Bronchial epithelial cell (primary cell): ENCODE measurements around the gene NFATC4. TPM values are rescaled to one million over a fixed set of nuclear protein-coding genes. Genes with fewer than 3 reads are reported as not detected.

Experiments used
- DNase-seq: peaks from one replicate; pipeline ENCODE4 v3.0.0-alpha.2; 2010; ENCODE audit warnings: low read depth
- FAIRE-seq: peaks from 2 replicates; lab custom pipeline; 2011; peaks lifted over from hg19 to GRCh38; lab: Jason Lieb, UNC
- H3K27me3 ChIP-seq: 2 replicates; pipeline ENCODE4 v1.5.1; 2011; ENCODE audit warnings: low read length; ENCODE audit not compliant: control insufficient read depth, insufficient read depth
- H3K36me3 ChIP-seq: 2 replicates; pipeline ENCODE4 v1.5.1; 2011; ENCODE audit warnings: low read length; ENCODE audit not compliant: control insufficient read depth, insufficient read depth
- H3K4me3 ChIP-seq: 2 replicates; pipeline ENCODE4 v1.5.1; 2011; ENCODE audit warnings: mild to moderate bottlenecking, low read depth, low read length, control low read depth
- CTCF ChIP-seq: IDR thresholded peaks from 2 replicates; pipeline ENCODE4 v1.5.1; 2011; ENCODE audit warnings: mild to moderate bottlenecking, moderate library complexity, low read length, control low read depth, inconsistent platforms; ENCODE audit not compliant: insufficient read depth, severe bottlenecking
- total RNA-seq: library from RNA; depleted of rRNA; stranded (reverse); fragments of >200 nt; gene quantifications from 2 replicates; pipeline ENCODE4 v1.2.1, GENCODE V29; 2014

NFATC4 gene
- total RNA-seq, 1 donor from 2014 or later = 4.7 TPM

GRCh38 chr14:24427537-24428508 lies 59.8 kb downstream of the NFATC4 start:
- TF ChIP-seq CTCF = no peak
- DNase-seq = no peak
- H3K4me3 ChIP-seq = no peak overlapping the region
- no peak for FAIRE-seq
- H3K36me3 ChIP-seq = peaks cover 13% of the 10 kb centered on the region
- no peaks in the 10 kb centered on the region for H3K27me3 ChIP-seq

DNA sequence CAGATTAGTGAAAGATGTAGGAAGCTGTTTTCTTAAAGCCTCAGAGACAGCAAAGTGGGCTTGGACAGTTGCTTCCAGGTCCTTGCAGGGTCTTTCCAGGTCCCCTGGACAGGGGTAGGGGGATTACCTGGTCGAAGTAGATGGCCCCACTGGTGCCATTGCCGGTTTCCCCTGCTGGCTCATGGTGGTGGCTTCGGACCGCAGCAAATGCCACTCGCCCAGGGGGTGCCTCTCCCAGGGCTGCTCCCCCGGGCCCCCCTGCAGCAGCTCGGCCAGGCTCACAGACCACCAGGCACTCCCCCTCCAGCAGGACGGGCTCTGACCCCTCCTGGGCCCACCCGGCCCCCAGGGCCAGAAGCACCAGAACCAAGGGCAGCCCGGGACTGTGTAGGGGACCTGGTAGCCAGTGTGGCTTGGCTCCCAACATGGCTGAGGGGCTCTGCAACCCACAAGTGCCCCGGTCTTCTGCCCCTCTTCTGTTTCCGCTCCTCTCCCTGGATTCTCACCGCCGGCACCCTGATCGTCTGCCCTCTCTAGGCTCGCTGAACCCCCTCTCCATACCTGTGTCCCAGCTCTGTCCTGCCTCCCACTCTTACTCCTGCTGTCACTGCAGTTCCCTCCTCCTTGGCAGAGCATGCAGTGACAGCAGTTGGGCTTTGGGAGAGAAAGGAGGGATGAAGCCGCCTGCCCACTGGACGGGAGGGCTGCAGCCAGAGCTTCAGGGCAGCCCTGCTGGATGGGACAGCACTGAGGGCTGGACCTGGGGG lies 60.8 kb downstream of the NFATC4 start:
- Histone ChIP-seq H3K36me3 (peaks cover 15% of the 10 kb centered on the region), H3K27me3 (no peaks in the 10 kb centered on the region), H3K4me3 (no peak overlapping the region)
- DNase-seq = no peak
- FAIRE-seq = no peak
- TF ChIP-seq CTCF = no peak

Other genes starting within 250 kb of the NFATC4 start
- gene FITM1, start 237.5 kb upstream of the NFATC4 start, total RNA-seq = 0.51 TPM in 1 of 2 replicates, not detected in the other
- gene PSME1, start 232.0 kb upstream of the NFATC4 start, total RNA-seq = 65.0 and 71.8 TPM in 2 replicates
- 12.6 and 17.8 TPM in 2 replicates for gene EMC9, start 226.6 kb upstream of the NFATC4 start, total RNA-seq
- gene PSME2, start 221.6 kb upstream of the NFATC4 start, total RNA-seq = 26.9 and 37.5 TPM in 2 replicates
- gene RNF31, start 220.7 kb upstream of the NFATC4 start, total RNA-seq = 23.3 and 25.8 TPM in 2 replicates
- gene IRF9, start 206.9 kb upstream of the NFATC4 start, total RNA-seq = 19.2 and 28.7 TPM in 2 replicates
- 0.26 and 1.1 TPM in 2 replicates for gene REC8, start 196.1 kb upstream of the NFATC4 start, total RNA-seq
- 27.0 and 41.9 TPM in 2 replicates for gene IPO4, start 179.4 kb upstream of the NFATC4 start, total RNA-seq
- gene TM9SF1, start 172.7 kb upstream of the NFATC4 start, total RNA-seq = 42.8 and 67.9 TPM in 2 replicates
- 0.26 TPM in 1 of 2 replicates, not detected in the other for gene TSSK4, start 162.5 kb upstream of the NFATC4 start, total RNA-seq
- 48.8 and 69.8 TPM in 2 replicates for gene CHMP4A, start 154.7 kb upstream of the NFATC4 start, total RNA-seq
- 13.4 and 21.1 TPM in 2 replicates for gene MDP1, start 152.1 kb upstream of the NFATC4 start, total RNA-seq
- gene NEDD8, start 135.8 kb upstream of the NFATC4 start, total RNA-seq = 131 and 330 TPM in 2 replicates
- gene GMPR2, start 135.3 kb upstream of the NFATC4 start, total RNA-seq = 80.6 and 98.7 TPM in 2 replicates
- gene TINF2, start 125.6 kb upstream of the NFATC4 start, total RNA-seq = 48.7 and 91.9 TPM in 2 replicates
- gene TGM1, start 105.0 kb upstream of the NFATC4 start, total RNA-seq = 88.7 and 382 TPM in 2 replicates
- 32.6 and 58.9 TPM in 2 replicates for gene RABGGTA, start 96.6 kb upstream of the NFATC4 start, total RNA-seq
- gene DHRS1, start 68.4 kb upstream of the NFATC4 start, total RNA-seq = 16.6 and 39.6 TPM in 2 replicates
- 23.2 and 26.1 TPM in 2 replicates for gene NOP9, start 68.3 kb upstream of the NFATC4 start, total RNA-seq
- gene CIDEB, start 60.2 kb upstream of the NFATC4 start, total RNA-seq = 1.2 and 3.9 TPM in 2 replicates
- gene LTB4R2, start 58.0 kb upstream of the NFATC4 start, total RNA-seq = 10.5 and 17.4 TPM in 2 replicates
- gene LTB4R, start 56.7 kb upstream of the NFATC4 start, total RNA-seq = 3.7 and 9.6 TPM in 2 replicates
- gene ADCY4, start 33.1 kb upstream of the NFATC4 start, total RNA-seq = 0.53 and 0.77 TPM in 2 replicates
- gene RIPK3, start 28.2 kb upstream of the NFATC4 start, total RNA-seq = 2.4 and 4.7 TPM in 2 replicates
- 2.0 and 2.6 TPM in 2 replicates for gene NYNRIN, start 30.8 kb downstream of the NFATC4 start, total RNA-seq
- gene CBLN3, start 61.5 kb downstream of the NFATC4 start, total RNA-seq = 0.38 and 0.53 TPM in 2 replicates
- gene KHNYN, start 61.8 kb downstream of the NFATC4 start, total RNA-seq = 128 and 167 TPM in 2 replicates
- gene SDR39U1, start 74.6 kb downstream of the NFATC4 start, total RNA-seq = 6.5 and 8.2 TPM in 2 replicates
- not detected in 2 replicates for gene CMA1, start 140.1 kb downstream of the NFATC4 start, total RNA-seq
- gene CTSG, start 208.1 kb downstream of the NFATC4 start, total RNA-seq = not detected in 2 replicates
- not detected in 2 replicates for gene GZMH, start 241.5 kb downstream of the NFATC4 start, total RNA-seq